ENCODE results near the gene EFNA3.

Gene EFNA3

DNA sequence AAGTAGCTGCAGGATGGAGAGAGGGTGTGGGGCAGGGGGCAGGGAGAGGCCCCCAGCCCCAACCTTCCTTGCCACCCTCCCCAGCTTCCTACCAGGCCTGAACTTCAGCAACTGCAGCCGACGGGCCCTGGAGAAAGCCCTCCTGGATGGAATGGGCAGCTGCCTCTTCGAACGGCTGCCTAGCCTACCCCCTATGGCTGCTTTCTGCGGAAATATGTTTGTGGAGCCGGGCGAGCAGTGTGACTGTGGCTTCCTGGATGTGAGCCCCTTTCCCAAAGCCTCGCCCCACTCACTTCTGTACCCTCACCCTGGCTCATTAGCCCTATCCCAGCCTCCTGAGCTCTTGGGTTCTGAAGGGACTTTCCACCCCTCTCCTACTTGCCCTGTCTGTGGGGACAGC, 21.5 kb upstream of the EFNA3 start:
- DNase-seq = no peak
- Histone ChIP-seq H3K4me3 (ENCODE audit: low read depth, low read length) (no peak overlapping the region), H3K27ac (no peak overlapping the region), H3K9me3 (ENCODE audit: severe bottlenecking) (no peaks in the 10 kb centered on the region), H3K27me3 (ENCODE audit: insufficient read depth, low read depth, severe bottlenecking) (no peaks in the 10 kb centered on the region), H3K36me3 (peaks cover 76% of the 10 kb centered on the region)
- TF ChIP-seq, protein P1, sequence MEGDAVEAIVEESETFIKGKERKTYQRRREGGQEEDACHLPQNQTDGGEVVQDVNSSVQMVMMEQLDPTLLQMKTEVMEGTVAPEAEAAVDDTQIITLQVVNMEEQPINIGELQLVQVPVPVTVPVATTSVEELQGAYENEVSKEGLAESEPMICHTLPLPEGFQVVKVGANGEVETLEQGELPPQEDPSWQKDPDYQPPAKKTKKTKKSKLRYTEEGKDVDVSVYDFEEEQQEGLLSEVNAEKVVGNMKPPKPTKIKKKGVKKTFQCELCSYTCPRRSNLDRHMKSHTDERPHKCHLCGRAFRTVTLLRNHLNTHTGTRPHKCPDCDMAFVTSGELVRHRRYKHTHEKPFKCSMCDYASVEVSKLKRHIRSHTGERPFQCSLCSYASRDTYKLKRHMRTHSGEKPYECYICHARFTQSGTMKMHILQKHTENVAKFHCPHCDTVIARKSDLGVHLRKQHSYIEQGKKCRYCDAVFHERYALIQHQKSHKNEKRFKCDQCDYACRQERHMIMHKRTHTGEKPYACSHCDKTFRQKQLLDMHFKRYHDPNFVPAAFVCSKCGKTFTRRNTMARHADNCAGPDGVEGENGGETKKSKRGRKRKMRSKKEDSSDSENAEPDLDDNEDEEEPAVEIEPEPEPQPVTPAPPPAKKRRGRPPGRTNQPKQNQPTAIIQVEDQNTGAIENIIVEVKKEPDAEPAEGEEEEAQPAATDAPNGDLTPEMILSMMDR (IDR thresholded peaks at IDR 0.05; ENCODE audit: low read depth, low read length) = no peak

- Histone ChIP-seq H3K27me3 (ENCODE audit: insufficient read depth, low read depth, severe bottlenecking) (no peaks in the 10 kb centered on the region), H3K9me3 (ENCODE audit: severe bottlenecking) (no peaks in the 10 kb centered on the region), H3K36me3 (peaks cover 76% of the 10 kb centered on the region), H3K4me3 (ENCODE audit: low read depth, low read length) (no peak overlapping the region), H3K27ac (no peak overlapping the region)
- TF ChIP-seq, protein P1 (IDR thresholded peaks at IDR 0.05; ENCODE audit: low read depth, low read length) = peak; percentile 37
- no peak for DNase-seq
Observed at GRCh38 chr1:155057788-155058211, 20.8 kb upstream of the EFNA3 start.

DNA sequence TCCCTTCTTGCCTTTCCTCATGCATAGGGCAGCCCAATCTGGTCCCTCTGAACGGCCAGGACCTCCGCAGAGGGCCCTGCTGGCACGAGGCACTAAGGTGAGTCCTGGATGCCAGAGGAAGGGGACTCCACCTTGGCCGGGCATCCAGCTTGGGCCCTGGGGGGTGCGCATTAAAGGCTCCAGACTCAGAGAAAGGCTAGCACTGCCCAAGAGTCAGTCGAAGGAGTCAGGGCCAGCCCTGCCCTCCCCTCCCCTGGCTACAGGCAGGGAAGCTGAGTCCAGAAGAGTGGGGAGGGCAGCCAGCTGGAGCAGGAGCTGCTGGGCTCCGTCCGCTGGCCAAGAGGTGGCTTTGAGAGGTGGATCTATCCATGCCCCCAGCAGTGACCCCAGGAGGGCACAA, 17.9 kb upstream of the EFNA3 start:
- DNase-seq = no peak
- H3K9me3 ChIP-seq (ENCODE audit: severe bottlenecking) = no peaks in the 10 kb centered on the region
- H3K36me3 ChIP-seq = peaks cover 52% of the 10 kb centered on the region
- TF ChIP-seq, protein P1 (IDR thresholded peaks at IDR 0.05; ENCODE audit: low read depth, low read length) = no peak
- no peak overlapping the region for H3K4me3 ChIP-seq (ENCODE audit: low read depth, low read length)
- no peaks in the 10 kb centered on the region for H3K27me3 ChIP-seq (ENCODE audit: insufficient read depth, low read depth, severe bottlenecking)
- H3K27ac ChIP-seq = no peak overlapping the region

DNA sequence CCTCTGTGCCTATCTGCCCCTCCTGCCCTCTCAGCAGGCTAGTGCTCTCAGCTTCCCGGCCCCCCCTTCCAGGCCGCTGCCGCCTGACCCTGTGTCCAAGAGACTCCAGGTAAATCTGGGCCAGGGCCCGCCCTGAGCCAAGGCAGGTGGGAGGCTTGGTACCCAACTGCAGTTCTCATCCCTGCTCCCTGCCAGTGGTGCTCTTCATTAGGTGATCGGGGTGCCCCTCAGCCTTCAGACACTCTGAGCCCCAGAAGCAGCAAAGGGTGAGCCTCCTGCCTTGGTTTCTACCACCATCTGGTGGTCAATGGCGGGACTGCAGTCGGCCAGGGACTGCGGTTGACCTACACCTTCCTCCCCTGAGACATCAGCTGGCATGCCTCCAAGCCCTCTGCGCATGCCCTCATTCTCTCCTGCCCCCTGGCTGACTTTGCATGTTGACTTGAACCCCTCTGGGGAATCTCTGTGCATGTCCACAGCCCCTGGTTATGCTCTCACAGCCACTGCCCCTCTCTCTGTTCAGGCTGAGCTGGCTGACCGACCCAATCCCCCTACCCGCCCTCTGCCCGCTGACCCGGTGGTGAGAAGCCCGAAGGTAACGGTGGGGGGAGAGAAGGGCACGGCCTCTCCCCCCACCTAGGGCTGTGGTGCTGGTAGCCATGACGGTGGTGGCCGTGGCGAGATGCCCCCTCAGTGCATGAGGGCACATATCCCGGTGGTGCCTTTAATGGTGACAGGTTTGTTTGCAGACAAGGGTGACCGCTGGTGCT, 17.1 kb upstream of the EFNA3 start:
- Histone ChIP-seq H3K27ac (no peak overlapping the region; the same call in 1 of the 2 replicates), H3K36me3 (peaks cover 44% of the 10 kb centered on the region), H3K27me3 (ENCODE audit: insufficient read depth, low read depth, severe bottlenecking) (no peaks in the 10 kb centered on the region), H3K9me3 (ENCODE audit: severe bottlenecking) (no peaks in the 10 kb centered on the region), H3K4me3 (ENCODE audit: low read depth, low read length) (no peak overlapping the region)
- DNase-seq = peak; percentile 98
- TF ChIP-seq, protein P1 (IDR thresholded peaks at IDR 0.05; ENCODE audit: low read depth, low read length) = peak; percentile 100

DNA sequence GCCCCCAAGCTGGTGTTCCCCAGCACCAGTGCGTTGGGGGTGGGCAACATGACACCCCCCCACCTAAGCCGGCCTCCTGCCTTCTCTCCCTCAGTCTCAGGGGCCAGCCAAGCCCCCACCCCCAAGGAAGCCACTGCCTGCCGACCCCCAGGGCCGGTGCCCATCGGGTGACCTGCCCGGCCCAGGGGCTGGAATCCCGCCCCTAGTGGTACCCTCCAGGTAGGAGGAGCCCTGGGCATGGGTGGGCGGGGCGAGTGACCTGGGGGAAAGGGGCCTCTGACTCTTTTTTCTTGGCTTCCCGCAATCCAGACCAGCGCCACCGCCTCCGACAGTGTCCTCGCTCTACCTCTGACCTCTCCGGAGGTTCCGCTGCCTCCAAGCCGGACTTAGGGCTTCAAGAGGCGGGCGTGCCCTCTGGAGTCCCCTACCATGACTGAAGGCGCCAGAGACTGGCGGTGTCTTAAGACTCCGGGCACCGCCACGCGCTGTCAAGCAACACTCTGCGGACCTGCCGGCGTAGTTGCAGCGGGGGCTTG, 16.4 kb upstream of the EFNA3 start:
- DNase-seq = peak; percentile 61
- Histone ChIP-seq H3K27ac (no peak overlapping the region), H3K27me3 (ENCODE audit: insufficient read depth, low read depth, severe bottlenecking) (no peaks in the 10 kb centered on the region), H3K36me3 (peaks cover 37% of the 10 kb centered on the region), H3K9me3 (ENCODE audit: severe bottlenecking) (no peaks in the 10 kb centered on the region), H3K4me3 (ENCODE audit: low read depth, low read length) (no peak overlapping the region)
- TF ChIP-seq, protein P1 (IDR thresholded peaks at IDR 0.05; ENCODE audit: low read depth, low read length) = no peak
